Peyer's patch (tissue), 4 donors: Measurements from ENCODE around the gene STAG3.

Source experiments
- CTCF ChIP-seq, 6 experiments: fragments of 450-650 bp in 4 of 6; fragments of 200-600 bp in 2 of 6; sonication (generic) in 1 of 6; IDR thresholded peaks; one replicate each; pipeline ENCODE4 v1.5.1; 2017 to 2019; ENCODE audit warnings: antibody characterized with exemption in 6 of 6, mild to moderate bottlenecking in 3 of 6, moderate library complexity in 1 of 6
- POLR2A ChIP-seq, 2 donors: fragments of 450-650 bp; IDR thresholded peaks; one replicate each; pipeline ENCODE4 v1.5.1; 2017; ENCODE audit warnings: antibody characterized with exemption in 2 of 2, mild to moderate bottlenecking in 2 of 2, moderate library complexity in 2 of 2

- TF ChIP-seq CTCF (IDR thresholded peaks at IDR 0.05) (no peak), POLR2A (IDR thresholded peaks at IDR 0.05) (no peak)
Measured at GRCh38 chr7:100175296-100175935, 2.3 kb upstream of the STAG3 start.
